Measurements from ENCODE around the gene NDST4. TPM values are rescaled to one million over a fixed set of nuclear protein-coding genes. Genes with fewer than 3 reads are reported as not detected.

Gene NDST4
- total and polyA plus RNA-seq, 10 donors, result 0.06 to 7.7 (median 1.3) TPM; not detected in 2

DNA sequence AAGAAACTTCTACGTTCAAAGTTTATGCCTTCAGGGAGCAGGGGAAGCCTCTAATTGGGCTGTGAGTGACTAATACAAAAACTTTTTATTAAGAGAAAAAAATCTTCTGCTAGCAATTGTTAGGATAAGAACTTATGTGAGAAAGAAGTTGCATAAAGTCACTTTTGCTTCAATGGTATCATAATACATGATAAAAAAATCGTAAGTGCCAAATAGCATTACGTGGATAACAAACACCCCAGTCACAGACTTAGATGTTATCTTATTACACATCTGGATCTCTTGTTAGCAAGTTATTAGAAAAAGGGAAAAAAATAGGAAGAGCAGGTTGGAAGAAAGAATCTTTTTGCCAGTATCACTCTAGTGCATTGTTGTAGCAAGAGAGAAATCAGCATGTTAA is 4.2 kb upstream of the NDST4 start:
- WGBS, 5 donors, result 81 to 93% (median 83%) methylated on average over 3 of the region's 3 CpGs
- intact Hi-C loops (cut with DNase I; ENCODE audit: low total_unique reads), result no loop called here
- no peak for TF ChIP-seq POLR2AphosphoS5 (IDR thresholded peaks at IDR 0.05)
- no peak for TF ChIP-seq POLR2A (IDR thresholded peaks at IDR 0.05)
- no peak for TF ChIP-seq CTCF (IDR thresholded peaks at IDR 0.05 in 8 of 11, conservative IDR thresholded peaks at IDR 0.05 in 3 of 11)

DNA sequence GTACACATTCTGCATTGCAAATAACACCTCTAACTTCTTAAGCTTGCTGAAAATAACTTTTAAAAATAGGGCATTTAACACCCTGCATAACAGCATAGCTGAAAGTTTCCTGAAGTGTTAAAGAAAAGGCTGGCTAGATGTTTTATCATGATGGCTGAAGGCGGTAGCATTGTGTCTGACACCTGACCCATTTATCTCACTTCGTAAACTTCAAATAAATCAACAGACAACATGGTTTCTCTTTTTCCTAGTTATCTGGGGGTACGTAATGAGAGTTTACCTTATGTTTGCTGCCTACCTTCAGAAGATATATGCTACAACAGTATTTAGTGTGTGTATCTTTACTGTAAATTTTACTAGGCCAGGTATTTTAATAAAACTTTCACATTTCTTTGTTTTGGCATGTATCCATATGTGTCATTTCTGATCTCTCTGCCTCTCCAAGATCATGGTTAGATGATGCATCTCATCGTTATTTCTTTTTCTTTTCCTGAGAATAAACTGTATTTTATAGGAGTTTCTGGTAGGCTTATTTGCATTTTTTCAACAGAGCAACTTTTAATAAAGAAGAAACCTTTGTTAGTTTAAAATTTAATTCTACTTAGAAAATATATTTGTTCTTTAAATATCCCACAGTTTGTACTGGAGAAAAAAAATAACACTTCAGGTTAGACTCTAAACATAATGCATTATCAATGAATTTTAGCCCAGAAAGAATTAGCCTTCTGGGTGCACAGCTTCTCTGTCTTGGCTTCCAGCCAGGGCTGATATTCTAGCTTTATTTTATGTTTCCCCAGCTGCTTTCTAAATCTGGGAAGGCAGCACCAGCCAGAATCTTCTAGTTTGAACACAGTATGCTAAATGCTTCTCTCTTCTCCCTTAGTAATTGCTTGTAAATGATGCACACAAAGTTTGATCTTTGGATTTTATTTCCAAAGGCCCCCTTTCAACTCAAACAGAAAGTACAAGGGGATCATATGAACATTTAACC is 2.9 kb downstream of the NDST4 start:
- intact Hi-C loops (cut with DNase I; ENCODE audit: low total_unique reads), result no loop called here
- WGBS, 5 donors, result 77 to 89% (median 84%) methylated on average over 4 of the region's 4 CpGs

More for the DNA sequence above, 4.2 kb upstream of the NDST4 start:
- no peaks in the 10 kb centered on the region for H3K9me3 ChIP-seq
- H3K27me3 ChIP-seq (replicated peaks in 1 of 7), result no peaks in the 10 kb centered on the region
- no peak overlapping the region for H3K27ac ChIP-seq
- no peak overlapping the region for H3K4me3 ChIP-seq
- H3K36me3 ChIP-seq, result no peaks in the 10 kb centered on the region
- no peaks in the 10 kb centered on the region for H3K4me1 ChIP-seq
- no peak for DNase-seq

GRCh38 chr4:115108850-115109249 is 4.6 kb downstream of the NDST4 start:
- no peak overlapping the region for H3K4me3 ChIP-seq
- H3K9me3 ChIP-seq, result no peaks in the 10 kb centered on the region
- H3K36me3 ChIP-seq, result no peaks in the 10 kb centered on the region
- no peak for TF ChIP-seq POLR2AphosphoS5 (IDR thresholded peaks at IDR 0.05)
- no peak for TF ChIP-seq POLR2A (IDR thresholded peaks at IDR 0.05)
- no peak for TF ChIP-seq CTCF (IDR thresholded peaks at IDR 0.05 in 8 of 11, conservative IDR thresholded peaks at IDR 0.05 in 3 of 11)
- H3K27me3 ChIP-seq (replicated peaks in 1 of 7), result no peaks in the 10 kb centered on the region
- no peaks in the 10 kb centered on the region for H3K4me1 ChIP-seq
- no peak overlapping the region for H3K27ac ChIP-seq
- intact Hi-C loops (cut with DNase I; ENCODE audit: low total_unique reads), result no loop called here
- no peak for DNase-seq

More for the DNA sequence above, 2.9 kb downstream of the NDST4 start:
- no peak for DNase-seq
- Histone ChIP-seq H3K9me3 (no peaks in the 10 kb centered on the region), H3K4me3 (no peak overlapping the region), H3K27me3 (replicated peaks in 1 of 7) (no peaks in the 10 kb centered on the region), H3K36me3 (no peaks in the 10 kb centered on the region), H3K4me1 (no peaks in the 10 kb centered on the region), H3K27ac (no peak overlapping the region)
- no peak for TF ChIP-seq POLR2A (IDR thresholded peaks at IDR 0.05)
- TF ChIP-seq CTCF (IDR thresholded peaks at IDR 0.05 in 8 of 11, conservative IDR thresholded peaks at IDR 0.05 in 3 of 11), result no peak
- no peak for TF ChIP-seq POLR2AphosphoS5 (IDR thresholded peaks at IDR 0.05)

GRCh38 chr4:115107411-115107810 is 6.0 kb downstream of the NDST4 start:
- no peaks in the 10 kb centered on the region for H3K4me1 ChIP-seq
- TF ChIP-seq CTCF (IDR thresholded peaks at IDR 0.05 in 8 of 11, conservative IDR thresholded peaks at IDR 0.05 in 3 of 11) (no peak), POLR2A (IDR thresholded peaks at IDR 0.05) (no peak), POLR2AphosphoS5 (IDR thresholded peaks at IDR 0.05) (no peak)
- intact Hi-C loops (cut with DNase I; ENCODE audit: low total_unique reads), result no loop called here
- H3K36me3 ChIP-seq, result no peaks in the 10 kb centered on the region
- no peaks in the 10 kb centered on the region for H3K9me3 ChIP-seq
- no peak overlapping the region for H3K27ac ChIP-seq
- H3K27me3 ChIP-seq (replicated peaks in 1 of 7), result no peaks in the 10 kb centered on the region
- DNase-seq, result no peak
- no peak overlapping the region for H3K4me3 ChIP-seq

Measured in spleen (tissue), 11 donors.